Muscle of leg (tissue), 11 donors: Measurements from ENCODE around the gene HES4. TPM values are rescaled to one million over a fixed set of nuclear protein-coding genes. Genes with fewer than 3 reads are reported as not detected.
"Not testable (repeated sequence)": the region's sequence is repeated elsewhere in the genome, so short reads cannot be mapped to it uniquely, and the experiment has no call there.

Source experiments
- DNase-seq: peaks from one replicate; pipeline ENCODE4 v3.0.0; 2013
- H3K27ac ChIP-seq: one replicate; pipeline ENCODE4 v1.5.1; 2013; ENCODE audit warnings: mild to moderate bottlenecking, low read length, control low read depth
- H3K27me3 ChIP-seq: one replicate; pipeline ENCODE4 v1.6.1; 2013; ENCODE audit warnings: low read length; ENCODE audit not compliant: control insufficient read depth, insufficient read depth
- H3K36me3 ChIP-seq: one replicate; pipeline ENCODE4 v1.6.1; 2013; ENCODE audit warnings: low read length; ENCODE audit not compliant: control insufficient read depth, insufficient read depth
- H3K4me1 ChIP-seq: one replicate; pipeline ENCODE4 v1.6.1; 2013; ENCODE audit warnings: low read length; ENCODE audit not compliant: control insufficient read depth, insufficient read depth
- H3K4me3 ChIP-seq: one replicate; pipeline ENCODE4 v1.5.1; 2013; ENCODE audit warnings: low read length, control low read depth
- H3K9me3 ChIP-seq: replicated peaks from 2 replicates; pipeline ENCODE4 v1.6.1; 2013; ENCODE audit warnings: low read depth, low read length; ENCODE audit not compliant: control insufficient read depth
- WGBS: methylation state at CpG from one replicate; pipeline ENCODE4 v1.1.5; 2013; ENCODE audit warnings: missing lambda C conversion rate; ENCODE audit not compliant: insufficient coverage; 5-methylcytosine and 5-hydroxymethylcytosine counted together
- polyA plus RNA-seq, 8 donors: library from polyadenylated mRNA; unstranded; fragments of 120-200 nt; gene quantifications; one replicate each; pipeline versions ENCODE4 v1.2.1 to v1.2.3, GENCODE V29; 2013; ENCODE audit warnings: inconsistent platforms in 1 of 8, low replicate concordance in 1 of 8; ENCODE audit not compliant: insufficient read length in 8 of 8, insufficient read depth in 1 of 8
- total RNA-seq: library from RNA; stranded (reverse); fragments of 120-200 nt; gene quantifications from one replicate; pipeline ENCODE4 v1.2.4, GENCODE V29; 2013

Gene HES4
- total and polyA plus RNA-seq, 9 donors, result 14.4 to 39.4 (median 19.5) TPM

DNA sequence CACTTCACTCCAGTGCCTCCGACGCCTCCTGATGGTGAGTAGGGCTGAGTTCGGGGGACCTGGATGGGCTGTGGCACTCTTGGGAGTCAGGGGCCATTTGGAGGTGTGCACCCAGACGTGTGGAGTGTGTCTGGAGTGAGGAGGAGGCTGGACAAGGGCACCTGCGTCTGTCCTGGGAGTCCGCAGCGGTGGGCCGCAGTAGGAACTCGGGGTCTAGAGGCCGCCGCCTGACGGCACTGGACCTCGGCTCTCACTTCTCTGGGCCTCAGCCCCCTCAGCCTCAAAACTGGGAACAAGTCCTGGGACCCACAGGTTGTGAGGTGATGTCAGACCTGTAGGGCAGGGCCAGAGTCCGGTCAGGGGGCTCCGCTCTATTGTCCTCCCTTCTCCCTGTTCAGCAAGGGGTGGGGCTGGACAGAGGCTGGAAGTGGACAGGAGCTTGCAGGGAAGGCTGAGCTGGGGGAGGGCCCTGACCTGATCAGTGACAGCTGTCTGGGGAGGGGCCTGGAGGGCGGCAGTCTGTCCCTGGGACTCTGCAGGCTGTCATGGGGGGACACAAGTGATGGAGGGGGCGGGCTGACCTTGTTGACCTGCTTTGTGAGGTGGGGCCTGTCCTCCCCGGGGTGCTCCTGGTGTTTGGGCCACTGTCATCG, 35.5 kb upstream of the HES4 start:
- no peak overlapping the region for H3K4me3 ChIP-seq
- H3K4me1 ChIP-seq, result peaks cover 46% of the 10 kb centered on the region
- H3K9me3 ChIP-seq, result no peaks in the 10 kb centered on the region
- H3K27me3 ChIP-seq, result peaks cover 59% of the 10 kb centered on the region
- H3K36me3 ChIP-seq, result peaks cover 4% of the 10 kb centered on the region
- H3K27ac ChIP-seq, result no peak overlapping the region
- 95% methylated on average over 12 of the region's 19 CpGs for WGBS
- no peak for DNase-seq

DNA sequence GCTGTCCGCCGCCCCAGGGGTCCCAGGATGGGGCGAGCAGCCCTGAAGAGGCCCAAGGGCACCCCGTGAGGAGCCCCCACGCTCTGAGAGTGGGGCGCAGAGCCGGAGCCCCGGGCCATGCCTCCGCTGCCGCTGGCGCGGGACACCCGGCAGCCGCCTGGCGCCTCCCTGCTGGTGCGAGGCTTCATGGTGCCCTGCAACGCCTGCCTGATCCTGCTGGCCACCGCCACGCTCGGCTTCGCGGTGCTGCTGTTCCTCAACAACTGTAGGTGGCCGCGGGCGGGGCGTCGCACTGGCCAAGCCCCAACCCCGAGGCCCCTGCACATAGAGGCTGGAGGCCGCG, 34.5 kb upstream of the HES4 start:
- Histone ChIP-seq H3K36me3 (peaks cover 4% of the 10 kb centered on the region), H3K4me1 (peaks cover 37% of the 10 kb centered on the region), H3K27me3 (peaks cover 49% of the 10 kb centered on the region), H3K27ac (no peak overlapping the region), H3K4me3 (no peak overlapping the region), H3K9me3 (no peaks in the 10 kb centered on the region)
- no peak for DNase-seq
- 26% methylated on average over 27 of the region's 30 CpGs for WGBS

DNA sequence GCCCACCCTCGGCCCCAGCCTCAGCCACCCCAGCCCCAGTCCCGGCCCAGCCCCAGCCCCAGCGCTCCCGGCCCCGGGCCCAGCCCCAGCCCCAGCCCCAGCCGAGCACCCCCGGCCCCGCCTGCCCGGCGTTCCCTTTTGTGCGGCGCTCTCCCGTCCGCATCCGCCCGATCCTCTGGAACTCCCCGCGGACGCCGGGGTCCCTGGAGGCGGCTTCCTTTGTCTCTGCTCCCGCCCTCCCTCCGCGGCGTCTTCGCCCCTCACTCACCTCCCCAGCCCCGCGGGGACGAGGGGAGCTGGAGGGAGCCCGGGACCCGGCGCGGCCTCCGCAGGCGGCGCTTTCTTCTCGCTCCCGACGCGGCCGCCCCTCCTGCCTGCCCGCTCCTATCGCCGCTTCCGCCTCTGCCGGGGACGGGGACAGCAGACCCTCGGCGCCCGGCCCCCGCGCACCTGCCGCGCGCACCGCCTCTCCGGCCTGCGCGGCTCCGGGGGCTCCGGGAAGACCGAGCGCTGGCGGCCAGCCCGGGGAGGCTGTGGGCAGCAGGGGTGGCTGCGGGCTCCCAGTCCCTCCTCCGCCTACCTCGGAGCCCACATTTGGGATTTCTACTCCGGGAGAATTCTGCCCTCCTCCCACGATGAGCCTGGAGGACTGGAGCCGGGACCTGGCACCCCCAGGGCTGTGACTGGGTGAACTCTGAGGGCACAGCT, 34.0 kb upstream of the HES4 start:
- Histone ChIP-seq H3K9me3 (no peaks in the 10 kb centered on the region), H3K27me3 (peaks cover 44% of the 10 kb centered on the region), H3K27ac (no peak overlapping the region), H3K4me3 (no peak overlapping the region), H3K4me1 (peaks cover 33% of the 10 kb centered on the region), H3K36me3 (peaks cover 4% of the 10 kb centered on the region)
- under 1% methylated on average over 68 of the region's 71 CpGs for WGBS
- no peak for DNase-seq

DNA sequence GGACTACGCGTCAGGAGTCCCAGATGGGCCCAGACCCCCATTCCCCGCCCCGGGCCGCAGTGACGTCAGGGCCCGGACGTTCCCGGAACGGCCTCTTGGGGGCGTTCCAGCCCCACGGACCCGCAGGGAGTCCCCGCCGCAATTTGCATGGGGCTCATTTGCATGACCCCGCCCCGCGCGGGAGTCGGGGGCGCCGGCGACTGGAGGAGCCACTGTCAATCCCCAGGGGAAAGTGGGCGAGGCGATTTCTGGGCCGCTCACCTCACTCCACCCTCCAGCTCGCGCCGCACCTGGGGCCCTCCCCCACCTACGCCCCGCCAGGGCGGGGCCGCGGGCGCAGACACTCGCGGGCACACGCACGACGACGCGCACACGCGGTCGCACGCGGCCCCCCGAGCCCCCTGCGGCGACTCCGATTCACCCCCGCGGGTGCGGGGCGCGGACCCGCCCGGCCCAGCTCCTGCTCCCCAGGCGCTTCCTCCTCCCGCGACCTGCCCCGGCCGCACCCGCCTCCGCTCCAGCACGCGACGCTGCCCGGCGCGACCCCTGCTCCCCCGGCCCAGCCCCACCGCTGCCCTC, 33.2 kb upstream of the HES4 start:
- H3K27me3 ChIP-seq, result peaks cover 36% of the 10 kb centered on the region
- WGBS, result 0% methylated on average over 72 of the region's 73 CpGs
- peak overlapping the region; percentile 26 for H3K4me3 ChIP-seq
- no peak overlapping the region for H3K27ac ChIP-seq
- H3K9me3 ChIP-seq, result no peaks in the 10 kb centered on the region
- H3K4me1 ChIP-seq, result peaks cover 33% of the 10 kb centered on the region
- DNase-seq, result peak; percentile 82
- H3K36me3 ChIP-seq, result peaks cover 4% of the 10 kb centered on the region

DNA sequence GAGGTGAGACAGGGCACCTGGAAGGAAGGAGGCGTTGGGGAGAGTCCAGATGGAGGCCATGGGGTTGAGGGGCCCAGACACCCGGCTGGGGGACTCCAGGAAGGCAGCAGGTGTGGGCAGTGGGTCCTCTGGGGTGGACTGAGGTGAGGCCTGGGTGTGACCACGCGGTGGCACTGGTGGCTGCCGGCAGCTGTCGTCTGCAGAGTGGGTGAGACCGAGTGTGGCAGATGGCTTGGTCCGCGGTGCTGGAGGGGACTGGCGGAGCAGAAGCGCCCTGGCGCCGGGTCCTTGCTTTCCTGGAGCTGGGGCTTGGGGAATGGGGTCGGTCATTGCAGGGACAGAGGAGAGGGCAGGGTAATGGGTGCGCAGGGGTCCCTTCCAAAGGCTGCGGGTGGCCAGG, 32.5 kb upstream of the HES4 start:
- Histone ChIP-seq H3K9me3 (no peaks in the 10 kb centered on the region), H3K4me3 (peak overlapping the region; percentile 26), H3K36me3 (peaks cover 7% of the 10 kb centered on the region), H3K27me3 (peaks cover 34% of the 10 kb centered on the region), H3K27ac (no peak overlapping the region), H3K4me1 (peaks cover 33% of the 10 kb centered on the region)
- 23% methylated on average over 16 of the region's 16 CpGs for WGBS
- no peak for DNase-seq

DNA sequence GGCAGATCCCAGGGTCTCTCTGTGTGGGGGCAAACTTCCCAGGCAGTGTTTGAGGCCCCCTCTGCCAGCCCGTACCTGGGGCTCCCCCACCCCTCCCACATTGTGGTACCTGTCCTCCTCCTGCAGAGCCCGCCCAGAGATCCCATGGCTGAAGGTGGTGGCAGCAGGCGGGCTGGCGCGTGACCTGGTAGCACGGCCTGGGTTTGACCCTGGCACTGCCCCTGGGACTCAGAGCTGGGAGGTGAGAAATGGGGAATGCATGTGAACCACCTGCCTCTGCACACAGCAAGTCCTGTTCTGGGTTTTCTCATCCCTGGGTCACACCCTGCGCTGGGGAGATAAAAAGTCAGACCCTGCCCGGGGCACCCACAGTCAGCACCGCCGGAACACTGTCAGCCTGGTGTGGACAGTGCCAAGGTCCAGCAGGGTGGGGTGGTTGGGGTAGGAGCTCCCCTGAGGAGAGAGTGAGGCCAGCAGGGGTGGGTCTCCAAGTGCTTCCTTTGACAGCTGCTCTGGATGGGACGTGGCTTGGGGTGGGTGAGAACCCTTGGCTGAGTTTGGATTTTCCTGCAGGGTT, 31.9 kb upstream of the HES4 start:
- Histone ChIP-seq H3K4me1 (peaks cover 36% of the 10 kb centered on the region), H3K4me3 (no peak overlapping the region), H3K27ac (no peak overlapping the region), H3K9me3 (no peaks in the 10 kb centered on the region), H3K36me3 (peaks cover 5% of the 10 kb centered on the region), H3K27me3 (peaks cover 34% of the 10 kb centered on the region)
- 73% methylated on average over 11 of the region's 11 CpGs for WGBS
- no peak for DNase-seq

DNA sequence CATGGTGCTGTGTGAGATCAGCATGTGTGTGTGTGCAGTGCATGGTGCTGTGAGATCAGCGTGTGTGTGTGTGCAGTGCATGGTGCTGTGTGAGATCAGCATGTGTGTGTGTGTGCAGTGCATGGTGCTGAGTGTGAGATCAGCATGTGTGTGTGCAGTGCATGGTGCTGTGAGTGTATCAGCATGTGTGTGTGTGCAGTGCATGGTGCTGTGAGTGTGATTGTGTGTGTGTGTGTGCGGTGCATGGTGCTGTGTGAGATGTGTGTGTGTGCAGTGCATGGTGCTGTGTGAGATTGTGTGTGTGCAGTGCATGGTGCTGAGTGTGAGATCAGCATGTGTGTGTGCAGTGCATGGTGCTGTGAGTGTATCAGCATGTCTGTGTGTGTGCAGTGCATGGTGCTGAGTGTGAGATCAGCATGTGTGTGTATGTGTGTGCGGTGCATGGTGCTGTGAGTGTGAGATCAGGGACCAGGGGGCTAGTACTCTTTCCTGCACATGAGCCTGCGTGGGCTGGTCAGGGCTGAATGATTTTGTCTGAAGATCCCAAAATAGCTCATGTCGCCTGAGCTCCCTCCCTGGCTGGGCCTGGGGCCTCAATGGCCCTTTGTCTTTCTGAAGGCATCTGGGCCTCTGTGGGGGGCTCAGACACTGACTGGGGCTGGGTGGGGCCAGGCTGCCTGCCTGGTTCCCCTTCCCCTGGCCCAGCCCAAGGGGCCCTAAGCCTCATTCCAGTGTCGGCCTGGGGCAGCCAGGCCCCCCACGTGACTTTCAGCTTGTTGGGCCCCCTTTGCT, 31.2 kb upstream of the HES4 start:
- DNase-seq, H3K27ac ChIP-seq, H3K9me3 ChIP-seq, H3K36me3 ChIP-seq, H3K4me3 ChIP-seq: not testable (repeated sequence)
- WGBS, result 53% methylated on average over 6 of the region's 7 CpGs
- Histone ChIP-seq H3K27me3 (peaks cover 34% of the 10 kb centered on the region), H3K4me1 (peaks cover 42% of the 10 kb centered on the region)

DNA sequence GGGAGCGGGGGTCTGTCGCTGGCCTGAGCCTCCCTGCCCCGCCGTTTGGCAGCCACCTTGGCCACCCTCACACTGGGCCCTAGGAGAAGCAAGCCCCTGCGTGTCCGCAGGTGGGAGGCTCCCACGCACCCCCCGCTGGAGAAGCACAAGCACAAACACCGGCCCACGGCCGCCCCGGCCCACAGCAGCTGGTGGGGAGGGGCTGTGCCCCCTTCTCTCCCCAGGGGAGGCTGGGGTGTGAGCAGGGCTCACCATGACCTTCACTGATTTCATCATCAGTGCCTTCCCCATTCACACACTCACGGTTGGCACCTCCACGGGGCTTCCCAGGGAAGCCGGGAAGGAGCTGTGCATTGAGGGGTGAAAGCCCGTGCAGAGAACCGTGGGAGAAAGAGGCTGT, 27.9 kb upstream of the HES4 start:
- Histone ChIP-seq H3K9me3 (no peaks in the 10 kb centered on the region), H3K4me1 (peaks cover 60% of the 10 kb centered on the region), H3K4me3 (no peak overlapping the region), H3K27ac (no peak overlapping the region), H3K27me3 (peaks cover 13% of the 10 kb centered on the region), H3K36me3 (peaks cover 4% of the 10 kb centered on the region)
- DNase-seq, result no peak
- 59% methylated on average over 7 of the region's 17 CpGs for WGBS

DNA sequence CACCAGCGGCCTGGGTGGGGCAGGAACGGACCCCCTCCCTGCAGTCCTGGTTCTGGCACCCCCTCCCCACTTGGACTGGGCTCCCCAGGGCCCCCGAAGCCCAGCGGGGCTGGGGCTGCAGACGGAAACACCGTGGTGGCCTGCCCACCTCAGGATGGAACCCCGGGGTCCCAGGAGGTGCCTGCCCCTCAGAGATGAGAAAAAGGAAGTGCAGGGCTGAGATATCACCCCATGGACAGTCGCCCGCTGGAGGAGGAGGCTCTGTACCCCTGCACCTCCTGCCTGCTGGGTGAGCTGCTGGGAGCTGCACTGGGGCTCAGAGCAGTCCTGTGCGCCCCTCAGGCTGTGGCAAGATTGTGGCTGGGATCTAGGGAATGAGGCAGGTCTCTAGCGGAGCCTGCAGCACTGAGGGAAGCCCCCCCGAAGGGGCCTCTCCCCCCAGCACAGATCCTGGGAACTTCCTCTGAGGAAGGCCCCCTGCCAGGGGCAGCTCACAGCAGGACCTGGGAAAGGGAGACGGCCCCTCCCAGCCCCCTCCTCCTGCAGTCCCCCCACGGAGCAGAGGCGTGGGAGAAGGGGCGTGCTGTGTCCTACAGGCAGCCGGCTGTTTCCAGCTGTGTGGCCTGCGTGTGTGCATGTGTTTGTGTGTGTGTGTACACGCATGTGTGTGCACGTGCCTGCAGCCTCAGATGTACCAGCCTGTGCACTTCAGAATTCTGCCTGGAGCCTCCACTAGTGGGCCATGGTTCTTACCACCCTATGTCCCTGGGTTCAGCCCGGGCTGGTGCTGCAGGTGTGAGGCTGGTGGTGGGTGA, 26.9 kb upstream of the HES4 start:
- DNase-seq, result no peak
- Histone ChIP-seq H3K9me3 (no peaks in the 10 kb centered on the region), H3K27ac (no peak overlapping the region), H3K4me1 (peaks cover 60% of the 10 kb centered on the region), H3K4me3 (no peak overlapping the region), H3K27me3 (peaks cover 3% of the 10 kb centered on the region), H3K36me3 (peaks cover 8% of the 10 kb centered on the region)
- WGBS, result 34% methylated on average over 7 of the region's 21 CpGs
